Mucosa of rectum (tissue), 2 donors: ENCODE measurements around the gene RHPN2.
"Not testable (repeated sequence)": the region's sequence is repeated elsewhere in the genome, so short reads cannot be mapped to it uniquely, and the experiment has no call there.

Experiments used
- H3K27ac ChIP-seq, 2 donors: one replicate each; pipeline ENCODE4 v1.7.0; 2013; ENCODE audit warnings: inconsistent platforms in 2 of 2, low read depth in 2 of 2, low read length in 2 of 2
- H3K27me3 ChIP-seq, 2 donors: one replicate each; pipeline ENCODE4 v1.7.0; 2013; ENCODE audit warnings: low read length in 2 of 2; ENCODE audit not compliant: control insufficient read depth in 2 of 2, insufficient read depth in 2 of 2
- H3K36me3 ChIP-seq, 2 donors: one replicate each; pipeline ENCODE4 v1.7.0; 2013; ENCODE audit warnings: low read length in 2 of 2; ENCODE audit not compliant: control insufficient read depth in 2 of 2, insufficient read depth in 2 of 2
- H3K4me1 ChIP-seq, 2 donors: one replicate each; pipeline ENCODE4 v1.7.0; 2013; ENCODE audit warnings: low read length in 2 of 2, mild to moderate bottlenecking in 1 of 2; ENCODE audit not compliant: control insufficient read depth in 2 of 2, insufficient read depth in 2 of 2
- H3K4me3 ChIP-seq, 2 donors: one replicate each; pipeline ENCODE4 v1.7.0; 2013; ENCODE audit warnings: low read length in 2 of 2
- H3K9ac ChIP-seq, 2 donors: one replicate each; pipeline ENCODE4 v1.7.0; 2013; ENCODE audit warnings: low read length in 2 of 2, low read depth in 1 of 2, mild to moderate bottlenecking in 1 of 2
- H3K9me3 ChIP-seq, 2 donors: one replicate each; pipeline ENCODE4 v1.7.0; 2013; ENCODE audit warnings: low read length in 2 of 2; ENCODE audit not compliant: control insufficient read depth in 2 of 2
- donor health status: healthy.
- donor health status: Normal muscosa, but diverticular disease.

Gene RHPN2

GRCh38 chr19:33050110-33050509 lies 14.6 kb downstream of the RHPN2 start:
- Histone ChIP-seq H3K4me1 (peaks cover 45 to 67% of the 10 kb centered on the region in 2 donors), H3K4me3 (no peak overlapping the region), H3K9ac (peak overlapping the region in 1 of 2 donors; percentile 34), H3K27me3 (no peaks in the 10 kb centered on the region), H3K36me3 (peaks cover 2% of the 10 kb centered on the region in 2 donors), H3K9me3 (no peaks in the 10 kb centered on the region), H3K27ac (peak overlapping the region; percentile 80 to 94)

- peaks cover 35 to 61% of the 10 kb centered on the region in 2 donors for H3K4me1 ChIP-seq
Observed at GRCh38 chr19:33048806-33049676, 15.6 kb downstream of the RHPN2 start.

GRCh38 chr19:33047422-33047821 lies 17.3 kb downstream of the RHPN2 start:
- H3K9ac ChIP-seq, result peak overlapping the region in 1 of 2 donors; percentile 53
- H3K4me1 ChIP-seq, result peaks cover 38 to 66% of the 10 kb centered on the region in 2 donors
- no peaks in the 10 kb centered on the region for H3K9me3 ChIP-seq
- no peaks in the 10 kb centered on the region for H3K27me3 ChIP-seq
- no peak overlapping the region for H3K4me3 ChIP-seq
- H3K36me3 ChIP-seq, result peaks cover 2 to 4% of the 10 kb centered on the region in 2 donors
- peak overlapping the region; percentile 80 to 83 for H3K27ac ChIP-seq

More at GRCh38 chr19:33048806-33049676, 15.6 kb downstream of the RHPN2 start:
- Histone ChIP-seq H3K36me3 (peaks cover 2% of the 10 kb centered on the region in 2 donors), H3K4me3 (no peak overlapping the region), H3K9ac (peak overlapping the region; percentile 34 to 41), H3K27me3 (no peaks in the 10 kb centered on the region), H3K27ac (peak overlapping the region; percentile 80 to 90), H3K9me3 (no peaks in the 10 kb centered on the region)

- not testable (repeated sequence) for H3K9me3 ChIP-seq, H3K27me3 ChIP-seq, H3K4me3 ChIP-seq, H3K36me3 ChIP-seq
- H3K27ac ChIP-seq, result peak overlapping the region; percentile 88 to 94
- peaks cover 29 to 46% of the 10 kb centered on the region in 2 donors for H3K4me1 ChIP-seq
- peak overlapping the region; percentile 60 to 70 for H3K9ac ChIP-seq
Observed at GRCh38 chr19:33041828-33042160, 22.9 kb downstream of the RHPN2 start.

- Histone ChIP-seq H3K4me1 (peaks cover 24 to 43% of the 10 kb centered on the region in 2 donors), H3K9me3 (no peaks in the 10 kb centered on the region), H3K27ac (peak overlapping the region; percentile 88 to 94), H3K27me3 (no peaks in the 10 kb centered on the region), H3K4me3 (no peak overlapping the region), H3K36me3 (peaks cover 0 to 7% of the 10 kb centered on the region in 2 donors), H3K9ac (peak overlapping the region; percentile 70 to 75)
Observed at GRCh38 chr19:33040994-33041827, 23.5 kb downstream of the RHPN2 start.

GRCh38 chr19:33039815-33040214 lies 24.9 kb downstream of the RHPN2 start:
- Histone ChIP-seq H3K27me3 (no peaks in the 10 kb centered on the region), H3K36me3 (peaks cover 0 to 7% of the 10 kb centered on the region in 2 donors), H3K4me3 (no peak overlapping the region), H3K9ac (no peak overlapping the region), H3K9me3 (no peaks in the 10 kb centered on the region), H3K27ac (peak overlapping the region; percentile 74 to 94), H3K4me1 (peaks cover 24 to 38% of the 10 kb centered on the region in 2 donors)

GRCh38 chr19:33039108-33039599 lies 25.5 kb downstream of the RHPN2 start:
- no peak overlapping the region for H3K4me3 ChIP-seq
- H3K27me3 ChIP-seq, result no peaks in the 10 kb centered on the region
- no peak overlapping the region for H3K9ac ChIP-seq
- H3K27ac ChIP-seq, result peak overlapping the region; percentile 35 to 38
- H3K4me1 ChIP-seq, result peaks cover 24 to 38% of the 10 kb centered on the region in 2 donors
- H3K9me3 ChIP-seq, result no peaks in the 10 kb centered on the region
- peaks cover 0 to 7% of the 10 kb centered on the region in 2 donors for H3K36me3 ChIP-seq

- H3K4me3 ChIP-seq, H3K36me3 ChIP-seq, H3K9ac ChIP-seq, H3K27me3 ChIP-seq, H3K27ac ChIP-seq, H3K9me3 ChIP-seq: not testable (repeated sequence)
- H3K4me1 ChIP-seq, result peaks cover 19 to 36% of the 10 kb centered on the region in 2 donors
Observed at GRCh38 chr19:33037168-33038025, 27.3 kb downstream of the RHPN2 start.

GRCh38 chr19:33036370-33037167 lies 28.1 kb downstream of the RHPN2 start:
- H3K27me3 ChIP-seq, H3K36me3 ChIP-seq, H3K9me3 ChIP-seq, H3K9ac ChIP-seq, H3K4me3 ChIP-seq, H3K27ac ChIP-seq: not testable (repeated sequence)
- H3K4me1 ChIP-seq, result peaks cover 11 to 35% of the 10 kb centered on the region in 2 donors
